K562 (cell line): ENCODE measurements around the gene AGRN. TPM values are rescaled to one million over a fixed set of nuclear protein-coding genes. Genes with fewer than 3 reads are reported as not detected.

Experiments used
- ATAC-seq: fragments of 200-7000 bp; cut with Tn5 transposase; 3 replicates; pipeline ENCODE4 v1.9.1; 2020; ENCODE audit warnings: moderate library complexity
- BruUV-seq: library from RNA; stranded (reverse); fragments of 400-500 nt; replicated peaks from 2 replicates; lab custom pipeline; 2021; lab: Mats Ljungman, UMichigan
- CTCF ChIA-PET: fragments of 300-600 bp; formaldehyde crosslinking; extraction: SDS; loops from one replicate; lab custom pipeline; 2021; ENCODE audit warnings: low intra/inter-chr PET ratio; lab: Yijun Ruan, JAX
- POLR2A ChIA-PET: fragments of 300-600, 350-650 bp; sonication (Branson Sonifier 250); formaldehyde crosslinking; extraction: SDS; loops from one replicate; lab custom pipeline; 2021; ENCODE audit warnings: antibody characterized with exemption, inconsistent platforms; lab: Yijun Ruan, JAX
- DNase-seq, 4 experiments: peaks; one replicate each; pipeline versions ENCODE4 v3.0.0 to v3.0.0-alpha.2; 2011 to 2018; ENCODE audit warnings: low spot score in 3 of 4, mixed read lengths in 3 of 4; ENCODE audit errors: extremely low read depth in 1 of 4
- FAIRE-seq: peaks from 2 replicates; lab custom pipeline; 2011; peaks lifted over from hg19 to GRCh38; lab: Jason Lieb, UNC
- H2AFZ ChIP-seq: 2 replicates; pipeline ENCODE4 v1.6.0; 2011; ENCODE audit warnings: low read depth, low read length, control low read depth, inconsistent platforms
- H3K27ac ChIP-seq: fragments of 200-600 bp; 3 replicates; pipeline ENCODE4 v1.8.0; 2011; ENCODE audit warnings: low read depth, mild to moderate bottlenecking, control low read depth, inconsistent platforms, low read length, moderate library complexity, mixed read lengths; ENCODE audit errors: extremely low read depth
- H3K27me3 ChIP-seq, 2 experiments: fragments of 300-600 bp in 1 of 2; 2 replicates in 1 of 2; 3 replicates in 1 of 2; pipeline versions ENCODE4 v1.6.0 to v1.8.0; 2011; ENCODE audit warnings: inconsistent platforms in 2 of 2, low read length in 2 of 2, mild to moderate bottlenecking in 1 of 2, mixed read lengths in 1 of 2, moderate library complexity in 1 of 2; ENCODE audit not compliant: control insufficient read depth in 2 of 2, insufficient read depth in 2 of 2
- H3K36me3 ChIP-seq: fragments of 300-600 bp; 3 replicates; pipeline ENCODE4 v1.8.0; 2011; ENCODE audit warnings: mild to moderate bottlenecking, low read length, inconsistent platforms; ENCODE audit not compliant: control insufficient read depth, insufficient read depth
- H3K4me1 ChIP-seq, 2 experiments: fragments of 200-600 bp in 1 of 2; replicated peaks in 1 of 2; 2 replicates in 1 of 2; 3 replicates in 1 of 2; pipeline versions ENCODE4 v1.5.1 to v1.8.0; 2011; ENCODE audit warnings: inconsistent platforms in 2 of 2, low read length in 2 of 2, mild to moderate bottlenecking in 1 of 2, mixed read lengths in 1 of 2, moderate library complexity in 1 of 2; ENCODE audit not compliant: control insufficient read depth in 2 of 2, insufficient read depth in 2 of 2
- H3K4me2 ChIP-seq: 2 replicates; pipeline ENCODE4 v1.6.1; 2011; ENCODE audit warnings: low read length, control low read depth, inconsistent platforms, mixed read lengths; ENCODE audit not compliant: insufficient read depth
- H3K4me3 ChIP-seq: fragments of 200-600 bp; sonication (generic), shearing (Covaris generic); 2 replicates; pipeline ENCODE4 v1.5.1; 2016; ENCODE audit warnings: control low read depth, inconsistent platforms
- H3K79me2 ChIP-seq: fragments of 200-600 bp; 3 replicates; pipeline ENCODE4 v1.8.0; 2011; ENCODE audit warnings: low read length, inconsistent platforms; ENCODE audit not compliant: control insufficient read depth, insufficient read depth
- H3K9ac ChIP-seq, 2 experiments: 2 replicates each; pipeline versions ENCODE4 v1.6.0 to v1.6.1; 2011; ENCODE audit warnings: low read depth in 2 of 2, low read length in 2 of 2, control low read depth in 1 of 2, inconsistent platforms in 1 of 2, mild to moderate bottlenecking in 1 of 2, mixed read lengths in 1 of 2; ENCODE audit not compliant: insufficient read depth in 1 of 2
- H3K9me1 ChIP-seq: one replicate; pipeline ENCODE4 v1.6.0; 2011; ENCODE audit warnings: inconsistent platforms, mild to moderate bottlenecking, low read length, moderate library complexity; ENCODE audit not compliant: control insufficient read depth, insufficient read depth
- H3K9me3 ChIP-seq: replicated peaks from 2 replicates; pipeline ENCODE4 v1.5.1; 2011; ENCODE audit warnings: low read depth, low read length, inconsistent platforms; ENCODE audit not compliant: control insufficient read depth, insufficient read depth
- H4K20me1 ChIP-seq: replicated peaks from 2 replicates; pipeline ENCODE4 v1.6.1; 2011; ENCODE audit warnings: low read length, inconsistent platforms, mixed read lengths; ENCODE audit not compliant: control insufficient read depth, insufficient read depth
- ELF1 ChIP-seq: fragments of 200-800 bp; sonication (Bioruptor generic); IDR thresholded peaks from 2 replicates; pipeline ENCODE4 v1.6.1; 2016; ENCODE audit warnings: missing genetic modification characterization, missing compliant biosample characterization
- FOXJ2 ChIP-seq: fragments of 200-800 bp; sonication (Bioruptor generic); IDR thresholded peaks from 2 replicates; pipeline ENCODE4 v1.6.1; 2016; ENCODE audit warnings: missing genetic modification characterization, missing compliant biosample characterization
- FOXM1 ChIP-seq, 2 experiments: fragments of 450-650 bp in 1 of 2; sonication (generic) in 1 of 2; formaldehyde crosslinking in 1 of 2; IDR thresholded peaks; 2 replicates each; pipeline versions ENCODE4 v1.6.1 to v1.9.0; 2017 to 2022; ENCODE audit warnings: low read depth in 2 of 2, mild to moderate bottlenecking in 2 of 2, missing genetic modification reagents in 1 of 2, moderate library complexity in 1 of 2
- GATAD2A ChIP-seq: fragments of 450-650 bp; IDR thresholded peaks from 2 replicates; pipeline ENCODE4 v1.6.1; 2017
- GATAD2B ChIP-seq: fragments of 450-650 bp; IDR thresholded peaks from 2 replicates; pipeline ENCODE4 v1.6.1; 2017; ENCODE audit warnings: mild to moderate bottlenecking, borderline replicate concordance
- GTF2F1 ChIP-seq: IDR thresholded peaks from 2 replicates; pipeline ENCODE4 v1.6.1; 2011; ENCODE audit warnings: low read depth, low read length, improper control_type of control experiment
- MAZ ChIP-seq, 2 experiments: fragments of 450-650 bp in 1 of 2; sonication (generic) in 1 of 2; formaldehyde crosslinking; IDR thresholded peaks in 1 of 2; conservative IDR thresholded peaks in 1 of 2; 2 replicates each; pipeline versions ENCODE4 v1.4.0 to v1.5.0; 2020; ENCODE audit warnings: mild to moderate bottlenecking in 1 of 2, missing genetic modification reagents in 1 of 2
- NCOA2 ChIP-seq, 2 experiments: fragments of 450-650 bp; IDR thresholded peaks; 2 replicates each; pipeline ENCODE4 v1.6.1; 2018; ENCODE audit warnings: mild to moderate bottlenecking in 2 of 2, moderate library complexity in 1 of 2; ENCODE audit not compliant: partially characterized antibody in 2 of 2
- POLR2G ChIP-seq: fragments of 200-400 bp; formaldehyde crosslinking; IDR thresholded peaks from 2 replicates; pipeline ENCODE4 v1.6.1; 2017; ENCODE audit warnings: low read depth, mild to moderate bottlenecking, antibody characterized with exemption, low read length, moderate library complexity
- SIRT6 ChIP-seq: IDR thresholded peaks from one replicate; pipeline ENCODE4 v1.6.1; 2012; ENCODE audit warnings: low read depth, mild to moderate bottlenecking, control low read depth, inconsistent platforms, low read length, moderate library complexity
- SP1 ChIP-seq: sonication (generic); formaldehyde crosslinking; IDR thresholded peaks from 2 replicates; pipeline ENCODE4 v1.8.1; 2022; ENCODE audit warnings: mild to moderate bottlenecking, missing genetic modification reagents
- TAF15 ChIP-seq: fragments of 200-400 bp; formaldehyde crosslinking; IDR thresholded peaks from 2 replicates; pipeline ENCODE4 v1.6.1; 2017; ENCODE audit warnings: mild to moderate bottlenecking, low read depth, low read length, moderate library complexity
- ZC3H11A ChIP-seq: IDR thresholded peaks from 2 replicates; pipeline ENCODE4 v1.6.1; 2012; ENCODE audit warnings: low read depth, low read length, improper control_type of control experiment
- ZFX ChIP-seq: sonication (generic); formaldehyde crosslinking; IDR thresholded peaks from 2 replicates; pipeline ENCODE4 v1.8.0; 2022; ENCODE audit warnings: mild to moderate bottlenecking, missing genetic modification reagents, moderate library complexity
- ZNF253 ChIP-seq: fragments of 250-450 bp; sonication (Bioruptor Pico); conservative IDR thresholded peaks from 2 replicates; pipeline ENCODE4 v1.6.1; 2021; ENCODE audit warnings: mild to moderate bottlenecking
- ZNF583 ChIP-seq: fragments of 250-450 bp; sonication (Bioruptor Pico); IDR thresholded peaks from 2 replicates; pipeline ENCODE4 v1.4.0; 2020
- ZNF764 ChIP-seq: fragments of 250-450 bp; sonication (Bioruptor Pico); IDR thresholded peaks from 2 replicates; pipeline ENCODE4 v1.4.0; 2020; ENCODE audit warnings: low read depth, mild to moderate bottlenecking, moderate library complexity
- WGBS: fragments of 100-300 bp; shearing (Covaris generic); methylation state at CpG from one replicate; pipeline ENCODE4 v1.1.6; 2016; ENCODE audit warnings: low coverage, mixed read lengths; ENCODE audit not compliant: insufficient coverage; ENCODE audit errors: missing lambda C conversion rate; 5-methylcytosine and 5-hydroxymethylcytosine counted together
- in situ Hi-C: fragments of 300-500 bp; cut with MboI; formaldehyde crosslinking; loops from 4 replicates; pipeline ENCODE4 v1.15.0; 2018; ENCODE audit warnings: inconsistent platforms, mixed read lengths
- intact Hi-C: fragments of 100-400 bp; cut with micrococcal nuclease; formaldehyde crosslinking; loops from 2 replicates; pipeline ENCODE4 v1.14.2; 2022
- polyA plus RNA-seq, 8 experiments: library from polyadenylated mRNA; depleted of rRNA in 4 of 8; stranded (reverse) in 5 of 8; unstranded in 3 of 8; fragments of >200 nt; fragmentation: Nextera tagmentation in 2 of 8; fragmentation: Illumina TruSeq in 1 of 8; extraction: Ambion mirVana in 2 of 8; extraction: Trizol in 1 of 8; gene quantifications; 2 replicates each; pipeline versions ENCODE4 v1.2.1 to v1.2.3, GENCODE V29; 2011 to 2014; ENCODE audit warnings: inconsistent platforms in 1 of 8, missing spikeins in 1 of 8
- total RNA-seq, 7 experiments: library from RNA; depleted of rRNA in 6 of 7; stranded (reverse); fragments of >200 nt in 6 of 7; fragmentation: Illumina TruSeq in 2 of 7; extraction: Trizol in 2 of 7; gene quantifications; 2 replicates each; pipeline versions ENCODE4 v1.2.1 to v1.2.3, GENCODE V29; 2011 to 2021; ENCODE audit warnings: low replicate concordance in 1 of 7
- TF ChIP-seq, protein P1 (sequence below): sonication (generic); formaldehyde crosslinking; IDR thresholded peaks from 2 replicates; pipeline ENCODE4 v1.8.0; 2022; ENCODE audit warnings: mild to moderate bottlenecking, low read depth, missing genetic modification reagents
- TF ChIP-seq, protein P2 (sequence below): fragments of 450-650 bp; IDR thresholded peaks from 2 replicates; pipeline ENCODE4 v1.6.1; 2018; ENCODE audit warnings: mild to moderate bottlenecking, low read depth; ENCODE audit not compliant: partially characterized antibody

AGRN gene
- total and polyA plus RNA-seq, 9 of the 15 experiments (the other 6 are each of a cell fraction or from before 2014, with no cell fraction given): 0.04 to 111 (median 18.1) TPM

DNA sequence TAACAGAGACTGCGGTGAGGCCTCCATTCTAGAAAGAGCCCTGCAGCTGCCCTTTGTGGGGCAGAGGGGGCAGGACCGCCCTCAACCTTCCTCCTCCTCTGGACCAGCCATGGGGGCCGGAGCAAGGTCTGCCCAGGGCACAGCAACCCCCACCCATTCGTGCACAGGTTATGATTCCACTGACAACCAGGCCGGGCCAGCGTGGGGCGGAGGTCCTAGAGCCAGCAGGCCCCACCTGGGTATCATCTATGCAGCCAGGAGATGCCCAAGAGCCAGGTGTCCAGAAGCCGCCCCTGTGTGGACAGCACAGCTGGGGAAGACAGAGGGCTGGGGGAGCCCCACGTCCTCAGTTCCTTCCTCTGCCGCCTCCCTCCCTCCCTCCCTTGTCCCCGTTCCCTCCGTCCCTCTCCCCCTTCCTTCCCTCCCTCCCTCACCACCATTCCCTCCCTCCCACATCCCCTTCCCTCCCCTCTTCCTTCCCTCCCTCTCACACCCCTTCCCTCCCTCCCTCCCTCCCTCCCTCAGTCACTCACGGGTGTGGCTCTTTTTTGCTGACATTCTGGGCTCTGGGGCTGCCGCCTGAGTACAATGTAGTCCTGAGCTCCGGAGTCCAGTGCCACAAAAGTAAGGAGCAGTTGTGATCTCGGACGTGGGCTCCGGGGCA, 41.9 kb downstream of the AGRN start:
- ATAC-seq (no peak), FAIRE-seq (peak; percentile 6), DNase-seq (peak in 3 of 4 experiments; percentile 55 to 82 (median 60))
- CTCF ChIA-PET: interaction anchor here (0.7 kb wide), 1 partner anchor 155 kb away, joined by 3 read pairs; no protein-coding TSS in a partner anchor
- Histone ChIP-seq H3K4me2 (peak overlapping the region; percentile 70), H4K20me1 (no peaks in the 10 kb centered on the region), H3K36me3 (no peaks in the 10 kb centered on the region), H3K4me1 (peaks cover 57 to 79% of the 10 kb centered on the region in 2 experiments), H3K9ac (peak overlapping the region in 1 of 2 experiments; percentile 88; a peak in 3 of 4 replicates), H3K9me3 (no peaks in the 10 kb centered on the region), H3K4me3 (peak overlapping the region; percentile 29; the same call in 1 of the 2 replicates), H3K9me1 (no peaks in the 10 kb centered on the region), H3K79me2 (no peaks in the 10 kb centered on the region), H2AFZ (peak overlapping the region; percentile 57), H3K27ac (no peak overlapping the region), H3K27me3 (no peaks in the 10 kb centered on the region)
- in situ Hi-C loops: loop anchor here (10.0 kb wide), 1 partner anchor 77 kb away; the partner anchor contains the start of gene PERM1
- intact Hi-C loops: loop anchor here (1.0 to 5.0 kb wide), 4 partner anchors 29 to 140 kb away; partner anchors contain the start of genes AGRN, HES4 and SAMD11
- POLR2A ChIA-PET: interaction anchor here (0.7 to 1.0 kb wide), 2 partner anchors 10 to 40 kb away, joined by 3 read pairs; no protein-coding TSS in a partner anchor
- no TSS peak for BruUV-seq
- WGBS: 45% methylated on average over 13 of the region's 18 CpGs
- TF ChIP-seq, protein P1, sequence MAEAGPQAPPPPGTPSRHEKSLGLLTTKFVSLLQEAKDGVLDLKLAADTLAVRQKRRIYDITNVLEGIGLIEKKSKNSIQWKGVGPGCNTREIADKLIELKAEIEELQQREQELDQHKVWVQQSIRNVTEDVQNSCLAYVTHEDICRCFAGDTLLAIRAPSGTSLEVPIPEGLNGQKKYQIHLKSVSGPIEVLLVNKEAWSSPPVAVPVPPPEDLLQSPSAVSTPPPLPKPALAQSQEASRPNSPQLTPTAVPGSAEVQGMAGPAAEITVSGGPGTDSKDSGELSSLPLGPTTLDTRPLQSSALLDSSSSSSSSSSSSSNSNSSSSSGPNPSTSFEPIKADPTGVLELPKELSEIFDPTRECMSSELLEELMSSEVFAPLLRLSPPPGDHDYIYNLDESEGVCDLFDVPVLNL (CRISPR knock-in tag): no peak
- no peak for TF ChIP-seq ZNF253 (CRISPR knock-in tag)
- TF ChIP-seq TAF15: no peak
- no peak for TF ChIP-seq GATAD2A
- no peak for TF ChIP-seq ZNF583 (CRISPR knock-in tag)
- no peak for TF ChIP-seq SIRT6
- TF ChIP-seq GTF2F1: no peak
- TF ChIP-seq SP1 (CRISPR knock-in tag): no peak
- TF ChIP-seq FOXJ2: no peak
- no peak for TF ChIP-seq ZC3H11A
- TF ChIP-seq MAZ (CRISPR knock-in tag; conservative IDR thresholded peaks at IDR 0.05 in 1 of 2, IDR thresholded peaks at IDR 0.05 in 1 of 2): no peak
- no peak for TF ChIP-seq GATAD2B
- TF ChIP-seq, protein P2, sequence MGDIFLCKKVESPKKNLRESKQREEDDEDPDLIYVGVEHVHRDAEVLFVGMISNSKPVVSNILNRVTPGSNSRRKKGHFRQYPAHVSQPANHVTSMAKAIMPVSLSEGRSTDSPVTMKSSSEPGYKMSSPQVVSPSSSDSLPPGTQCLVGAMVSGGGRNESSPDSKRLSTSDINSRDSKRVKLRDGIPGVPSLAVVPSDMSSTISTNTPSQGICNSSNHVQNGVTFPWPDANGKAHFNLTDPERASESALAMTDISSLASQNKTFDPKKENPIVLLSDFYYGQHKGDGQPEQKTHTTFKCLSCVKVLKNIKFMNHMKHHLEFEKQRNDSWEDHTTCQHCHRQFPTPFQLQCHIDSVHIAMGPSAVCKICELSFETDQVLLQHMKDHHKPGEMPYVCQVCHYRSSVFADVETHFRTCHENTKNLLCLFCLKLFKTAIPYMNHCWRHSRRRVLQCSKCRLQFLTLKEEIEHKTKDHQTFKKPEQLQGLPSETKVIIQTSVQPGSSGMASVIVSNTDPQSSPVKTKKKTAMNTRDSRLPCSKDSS: no peak
- TF ChIP-seq FOXM1 (IDR thresholded peaks at IDR 0.05; ENCODE audit: low read depth): no peak
- no peak for TF ChIP-seq FOXM1 (CRISPR knock-in tag; IDR thresholded peaks at IDR 0.05; ENCODE audit: low read depth)
- TF ChIP-seq ZFX: peak; percentile 18; the same call in 1 of the 2 replicates
- TF ChIP-seq ELF1 (tag): no peak
- no peak for TF ChIP-seq POLR2G
- no peak for TF ChIP-seq NCOA2 (IDR thresholded peaks at IDR 0.05; ENCODE audit: partially characterized antibody in 2 of 2)
- TF ChIP-seq ZNF764: no peak
